Activated gamma-delta T cell (primary cell): ENCODE data around the gene FAM98C.
"Not testable (repeated sequence)": the region's sequence is repeated elsewhere in the genome, so short reads cannot be mapped to it uniquely, and the experiment has no call there.

Experiments
- DNase-seq: peaks from one replicate; lab custom pipeline; 2025; lab: John Stamatoyannopoulos, UW

The FAM98C gene

GRCh38 chr19:38425810-38426466 lies 23.0 kb downstream of the FAM98C start, which contains the start of gene RASGRP4:
RASGRP4 (minus strand) TSS chr19:38426219; CDS start chr19:38426091, 128 bp downstream.
- DNase-seq: no peak

- not testable (repeated sequence) for DNase-seq
These were observed 24.3 kb downstream of the FAM98C start for GRCh38 chr19:38427035-38427677.

GRCh38 chr19:38429055-38429810 lies 26.3 kb downstream of the FAM98C start:
- no peak for DNase-seq

GRCh38 chr19:38429811-38430156 lies 26.9 kb downstream of the FAM98C start:
- DNase-seq: no peak

GRCh38 chr19:38430931-38431330 lies 28.0 kb downstream of the FAM98C start:
- DNase-seq: no peak

- DNase-seq: no peak
These were observed 30.4 kb downstream of the FAM98C start, which contains the start of gene RYR1 for GRCh38 chr19:38433268-38433733. RYR1 (plus strand) TSS chr19:38433691; CDS start chr19:38433830, 139 bp downstream.

GRCh38 chr19:38434549-38435051 lies 31.7 kb downstream of the FAM98C start:
- DNase-seq: no peak

GRCh38 chr19:38437295-38437694 lies 34.4 kb downstream of the FAM98C start:
- DNase-seq: no peak

GRCh38 chr19:38437917-38438316 lies 35.0 kb downstream of the FAM98C start:
- no peak for DNase-seq

GRCh38 chr19:38440592-38440991 lies 37.7 kb downstream of the FAM98C start:
- DNase-seq: no peak

GRCh38 chr19:38441657-38442348 lies 38.9 kb downstream of the FAM98C start:
- no peak for DNase-seq

GRCh38 chr19:38442736-38443135 lies 39.8 kb downstream of the FAM98C start:
- DNase-seq: no peak

- no peak for DNase-seq
These were observed 40.6 kb downstream of the FAM98C start for GRCh38 chr19:38443458-38443999.

- DNase-seq: no peak
These were observed 41.1 kb downstream of the FAM98C start for GRCh38 chr19:38444026-38444425.

GRCh38 chr19:38445362-38445761 lies 42.5 kb downstream of the FAM98C start:
- DNase-seq: no peak

- no peak for DNase-seq
These were observed 45.3 kb downstream of the FAM98C start for GRCh38 chr19:38448225-38448624.

- DNase-seq: no peak
These were observed 46.6 kb downstream of the FAM98C start for GRCh38 chr19:38449518-38449917.

- no peak for DNase-seq
These were observed 48.1 kb downstream of the FAM98C start for GRCh38 chr19:38451036-38451435.

- no peak for DNase-seq
These were observed 48.7 kb downstream of the FAM98C start for GRCh38 chr19:38451629-38452028.

- no peak for DNase-seq
These were observed 49.8 kb downstream of the FAM98C start for GRCh38 chr19:38452430-38453366.
